K562 (cell line): ENCODE data around the gene PHKG2.

ENCODE experiments used
- CEBPB ChIP-seq: fragments of 450-650 bp; IDR thresholded peaks from 2 replicates; pipeline ENCODE4 v1.6.1; 2016; ENCODE audit warnings: missing genetic modification characterization, missing compliant biosample characterization
- KLF6 ChIP-seq: fragments of 250-450 bp; sonication (Bioruptor Pico); IDR thresholded peaks from 2 replicates; pipeline ENCODE4 v1.4.0; 2020; ENCODE audit warnings: mild to moderate bottlenecking, moderate library complexity, borderline replicate concordance
- MXI1 ChIP-seq: IDR thresholded peaks from 2 replicates; pipeline ENCODE4 v1.6.1; 2011; ENCODE audit warnings: low read depth, mild to moderate bottlenecking, improper control_type of control experiment, low read length
- PHTF2 ChIP-seq: fragments of 250-450 bp; sonication (Bioruptor Pico); IDR thresholded peaks from 2 replicates; pipeline ENCODE4 v1.5.0; 2021; ENCODE audit warnings: mild to moderate bottlenecking
- ZNF12 ChIP-seq: sonication (generic); formaldehyde crosslinking; IDR thresholded peaks from 2 replicates; pipeline ENCODE4 v1.4.0; 2020; ENCODE audit warnings: mild to moderate bottlenecking, missing genetic modification reagents
- ZNF212 ChIP-seq: fragments of 450-650 bp; formaldehyde crosslinking; IDR thresholded peaks from 2 replicates; pipeline ENCODE4 v1.4.0; 2020; ENCODE audit warnings: mild to moderate bottlenecking
- ZNF717 ChIP-seq: fragments of 250-450 bp; sonication (Bioruptor Pico); IDR thresholded peaks from 2 replicates; pipeline ENCODE4 v1.5.0; 2021
- TF ChIP-seq, protein P1 (sequence below), 3 experiments: IDR thresholded peaks in 2 of 3; conservative IDR thresholded peaks in 1 of 3; 2 replicates each; pipeline ENCODE4 v1.5.1; 2011 to 2012; ENCODE audit warnings: low read length in 3 of 3, mild to moderate bottlenecking in 3 of 3, control low read depth in 2 of 3, improper control_type of control experiment in 1 of 3, inconsistent platforms in 1 of 3, low read depth in 1 of 3, mixed read lengths in 1 of 3, moderate library complexity in 1 of 3; ENCODE audit not compliant: insufficient read depth in 2 of 3
- TF ChIP-seq, protein P2 (sequence below): fragments of 200-800 bp; sonication (Bioruptor generic); IDR thresholded peaks from 2 replicates; pipeline ENCODE4 v1.6.1; 2016; ENCODE audit warnings: missing genetic modification characterization, missing compliant biosample characterization

DNA sequence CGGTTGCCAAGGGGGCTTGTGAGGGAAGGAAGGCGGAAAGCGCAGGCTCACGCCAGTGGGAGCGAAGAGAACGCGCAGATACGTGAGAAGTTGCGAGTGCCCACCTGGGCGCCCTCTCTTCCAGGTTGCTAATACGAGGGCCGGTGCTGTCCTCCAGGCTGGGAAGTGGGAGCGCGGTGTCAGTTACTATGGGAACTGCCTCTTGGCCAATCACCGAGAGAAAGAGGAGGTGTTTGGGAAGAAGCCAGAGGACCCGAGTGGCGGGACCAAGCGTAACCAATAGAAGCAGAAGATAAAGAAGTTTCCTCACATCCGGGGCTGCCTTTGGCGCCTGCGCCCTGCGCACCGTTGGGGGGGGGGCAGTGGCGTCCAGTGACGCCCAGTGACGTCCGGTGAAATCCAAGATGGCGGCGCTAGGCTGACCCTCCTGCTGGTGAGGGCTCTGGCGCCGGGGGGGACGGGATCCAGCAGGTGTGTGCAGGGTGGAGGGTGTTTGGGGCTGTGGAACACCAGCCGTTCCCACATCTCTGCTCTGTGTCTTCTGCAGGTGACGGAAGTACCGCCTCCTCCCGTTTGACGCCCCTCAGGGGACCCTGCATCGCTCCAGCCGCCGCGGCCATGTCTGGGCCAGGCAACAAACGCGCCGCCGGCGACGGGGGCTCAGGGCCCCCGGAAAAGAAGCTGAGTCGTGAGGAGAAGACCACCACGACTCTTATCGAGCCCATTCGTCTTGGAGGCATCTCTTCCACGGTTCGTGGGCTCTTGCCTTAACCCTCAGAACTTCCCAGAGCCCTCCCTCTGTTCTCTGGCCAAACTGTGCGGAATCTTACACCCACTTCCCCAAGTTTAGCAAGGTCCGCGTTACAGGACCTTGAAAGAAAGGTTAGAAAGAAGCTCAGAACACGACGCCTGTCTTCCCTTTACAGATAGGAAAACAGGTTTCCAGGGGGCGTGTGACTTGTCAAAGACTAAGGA lies 14.0 kb downstream of the PHKG2 start, which contains the start of the genes CFAP119 and RNF40:
- TF ChIP-seq ZNF12 (CRISPR knock-in tag), result no peak
- TF ChIP-seq, protein P1, sequence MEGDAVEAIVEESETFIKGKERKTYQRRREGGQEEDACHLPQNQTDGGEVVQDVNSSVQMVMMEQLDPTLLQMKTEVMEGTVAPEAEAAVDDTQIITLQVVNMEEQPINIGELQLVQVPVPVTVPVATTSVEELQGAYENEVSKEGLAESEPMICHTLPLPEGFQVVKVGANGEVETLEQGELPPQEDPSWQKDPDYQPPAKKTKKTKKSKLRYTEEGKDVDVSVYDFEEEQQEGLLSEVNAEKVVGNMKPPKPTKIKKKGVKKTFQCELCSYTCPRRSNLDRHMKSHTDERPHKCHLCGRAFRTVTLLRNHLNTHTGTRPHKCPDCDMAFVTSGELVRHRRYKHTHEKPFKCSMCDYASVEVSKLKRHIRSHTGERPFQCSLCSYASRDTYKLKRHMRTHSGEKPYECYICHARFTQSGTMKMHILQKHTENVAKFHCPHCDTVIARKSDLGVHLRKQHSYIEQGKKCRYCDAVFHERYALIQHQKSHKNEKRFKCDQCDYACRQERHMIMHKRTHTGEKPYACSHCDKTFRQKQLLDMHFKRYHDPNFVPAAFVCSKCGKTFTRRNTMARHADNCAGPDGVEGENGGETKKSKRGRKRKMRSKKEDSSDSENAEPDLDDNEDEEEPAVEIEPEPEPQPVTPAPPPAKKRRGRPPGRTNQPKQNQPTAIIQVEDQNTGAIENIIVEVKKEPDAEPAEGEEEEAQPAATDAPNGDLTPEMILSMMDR (IDR thresholded peaks at IDR 0.05 in 2 of 3, conservative IDR thresholded peaks at IDR 0.05 in 1 of 3; ENCODE audit: insufficient read depth in 2 of 3, low read depth in 1 of 3, low read length in 3 of 3), result no peak
- TF ChIP-seq, protein P2, sequence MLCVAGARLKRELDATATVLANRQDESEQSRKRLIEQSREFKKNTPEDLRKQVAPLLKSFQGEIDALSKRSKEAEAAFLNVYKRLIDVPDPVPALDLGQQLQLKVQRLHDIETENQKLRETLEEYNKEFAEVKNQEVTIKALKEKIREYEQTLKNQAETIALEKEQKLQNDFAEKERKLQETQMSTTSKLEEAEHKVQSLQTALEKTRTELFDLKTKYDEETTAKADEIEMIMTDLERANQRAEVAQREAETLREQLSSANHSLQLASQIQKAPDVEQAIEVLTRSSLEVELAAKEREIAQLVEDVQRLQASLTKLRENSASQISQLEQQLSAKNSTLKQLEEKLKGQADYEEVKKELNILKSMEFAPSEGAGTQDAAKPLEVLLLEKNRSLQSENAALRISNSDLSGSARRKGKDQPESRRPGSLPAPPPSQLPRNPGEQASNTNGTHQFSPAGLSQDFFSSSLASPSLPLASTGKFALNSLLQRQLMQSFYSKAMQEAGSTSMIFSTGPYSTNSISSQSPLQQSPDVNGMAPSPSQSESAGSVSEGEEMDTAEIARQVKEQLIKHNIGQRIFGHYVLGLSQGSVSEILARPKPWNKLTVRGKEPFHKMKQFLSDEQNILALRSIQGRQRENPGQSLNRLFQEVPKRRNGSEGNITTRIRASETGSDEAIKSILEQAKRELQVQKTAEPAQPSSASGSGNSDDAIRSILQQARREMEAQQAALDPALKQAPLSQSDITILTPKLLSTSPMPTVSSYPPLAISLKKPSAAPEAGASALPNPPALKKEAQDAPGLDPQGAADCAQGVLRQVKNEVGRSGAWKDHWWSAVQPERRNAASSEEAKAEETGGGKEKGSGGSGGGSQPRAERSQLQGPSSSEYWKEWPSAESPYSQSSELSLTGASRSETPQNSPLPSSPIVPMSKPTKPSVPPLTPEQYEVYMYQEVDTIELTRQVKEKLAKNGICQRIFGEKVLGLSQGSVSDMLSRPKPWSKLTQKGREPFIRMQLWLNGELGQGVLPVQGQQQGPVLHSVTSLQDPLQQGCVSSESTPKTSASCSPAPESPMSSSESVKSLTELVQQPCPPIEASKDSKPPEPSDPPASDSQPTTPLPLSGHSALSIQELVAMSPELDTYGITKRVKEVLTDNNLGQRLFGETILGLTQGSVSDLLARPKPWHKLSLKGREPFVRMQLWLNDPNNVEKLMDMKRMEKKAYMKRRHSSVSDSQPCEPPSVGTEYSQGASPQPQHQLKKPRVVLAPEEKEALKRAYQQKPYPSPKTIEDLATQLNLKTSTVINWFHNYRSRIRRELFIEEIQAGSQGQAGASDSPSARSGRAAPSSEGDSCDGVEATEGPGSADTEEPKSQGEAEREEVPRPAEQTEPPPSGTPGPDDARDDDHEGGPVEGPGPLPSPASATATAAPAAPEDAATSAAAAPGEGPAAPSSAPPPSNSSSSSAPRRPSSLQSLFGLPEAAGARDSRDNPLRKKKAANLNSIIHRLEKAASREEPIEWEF (CRISPR knock-in tag), result no peak
- TF ChIP-seq CEBPB, result peak; percentile 81
- TF ChIP-seq PHTF2 (CRISPR knock-in tag), result no peak
- no peak for TF ChIP-seq ZNF212 (CRISPR knock-in tag)
- no peak for TF ChIP-seq KLF6 (CRISPR knock-in tag)
- peak; percentile 94 for TF ChIP-seq MXI1
- no peak for TF ChIP-seq ZNF717 (CRISPR knock-in tag)
